Measurements from ENCODE around the gene PLCG1.

PLCG1 gene

GRCh38 chr20:41176711-41177552, 39.6 kb downstream of the PLCG1 start:
- FAIRE-seq = no peak
- no peak for TF ChIP-seq TAF1 (IDR thresholded peaks at IDR 0.05; ENCODE audit: borderline replicate concordance, low read depth, low read length)
- no peak for TF ChIP-seq POLR2AphosphoS5 (IDR thresholded peaks at IDR 0.05; ENCODE audit: low read depth, low read length)
- no peak for TF ChIP-seq POLR2A (IDR thresholded peaks at IDR 0.05; ENCODE audit: low read depth, low read length)
- DNase-seq (ENCODE audit: insufficient read length) = no peak

DNA sequence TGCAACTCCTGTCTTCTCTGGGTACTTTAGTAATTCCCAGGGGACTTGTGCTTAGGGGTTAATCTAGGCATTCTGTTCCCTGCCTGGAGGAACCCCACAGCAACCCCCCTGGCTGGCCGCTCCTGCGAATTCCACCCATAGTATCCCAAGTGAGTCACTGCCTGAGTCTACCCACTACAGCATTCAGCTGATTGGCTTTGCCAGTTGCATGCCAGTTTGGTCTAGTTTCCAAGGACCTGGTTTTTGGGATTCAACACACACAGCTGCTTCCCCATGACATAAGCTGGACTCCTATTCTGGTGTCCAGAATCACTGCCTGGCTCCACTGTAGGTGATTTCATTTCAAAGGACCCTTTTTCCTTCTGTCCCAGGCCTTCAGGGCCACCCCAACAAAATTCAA, 40.3 kb downstream of the PLCG1 start:
- no peak for FAIRE-seq

GRCh38 chr20:41178495-41178894, 41.2 kb downstream of the PLCG1 start:
- no peak for DNase-seq (ENCODE audit: insufficient read length)
- FAIRE-seq = no peak
- TF ChIP-seq POLR2AphosphoS5 (IDR thresholded peaks at IDR 0.05; ENCODE audit: low read depth, low read length) (no peak), TAF1 (IDR thresholded peaks at IDR 0.05; ENCODE audit: borderline replicate concordance, low read depth, low read length) (no peak), POLR2A (IDR thresholded peaks at IDR 0.05; ENCODE audit: low read depth, low read length) (no peak)

More for the DNA sequence above, 40.3 kb downstream of the PLCG1 start:
- DNase-seq (ENCODE audit: insufficient read length) = no peak
- TF ChIP-seq POLR2A (IDR thresholded peaks at IDR 0.05; ENCODE audit: low read depth, low read length) (no peak), TAF1 (IDR thresholded peaks at IDR 0.05; ENCODE audit: borderline replicate concordance, low read depth, low read length) (no peak), POLR2AphosphoS5 (IDR thresholded peaks at IDR 0.05; ENCODE audit: low read depth, low read length) (no peak)

GRCh38 chr20:41178904-41179432, 41.6 kb downstream of the PLCG1 start:
- DNase-seq (ENCODE audit: insufficient read length) = no peak
- TF ChIP-seq POLR2AphosphoS5 (IDR thresholded peaks at IDR 0.05; ENCODE audit: low read depth, low read length) (no peak), POLR2A (IDR thresholded peaks at IDR 0.05; ENCODE audit: low read depth, low read length) (no peak), TAF1 (IDR thresholded peaks at IDR 0.05; ENCODE audit: borderline replicate concordance, low read depth, low read length) (no peak)
- FAIRE-seq = no peak

DNA sequence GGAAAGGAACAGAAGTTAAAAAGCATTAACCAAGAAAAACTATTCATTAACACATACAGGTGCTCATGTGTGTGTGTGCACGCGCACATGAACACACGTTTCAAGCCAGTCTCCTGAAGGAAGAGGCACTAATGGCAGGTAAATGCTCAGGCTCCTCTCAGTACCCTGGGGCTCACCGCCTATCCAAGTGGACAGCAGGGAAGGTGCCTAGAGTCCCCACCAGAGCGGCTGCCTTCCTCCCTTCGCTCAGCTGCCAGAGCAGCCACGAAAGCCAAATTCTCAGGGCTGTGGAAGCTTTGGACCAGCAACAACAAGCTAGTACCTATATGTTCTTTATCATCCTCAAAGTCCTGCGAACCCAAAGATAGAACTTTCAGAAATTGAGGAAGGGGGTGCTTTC, 42.6 kb downstream of the PLCG1 start:
- TF ChIP-seq POLR2AphosphoS5 (IDR thresholded peaks at IDR 0.05; ENCODE audit: low read depth, low read length) (no peak), TAF1 (IDR thresholded peaks at IDR 0.05; ENCODE audit: borderline replicate concordance, low read depth, low read length) (no peak), POLR2A (IDR thresholded peaks at IDR 0.05; ENCODE audit: low read depth, low read length) (no peak)
- no peak for DNase-seq (ENCODE audit: insufficient read length)
- FAIRE-seq = no peak

GRCh38 chr20:41180599-41181333, 43.4 kb downstream of the PLCG1 start:
- FAIRE-seq (no peak), DNase-seq (ENCODE audit: insufficient read length) (no peak)
- TF ChIP-seq POLR2AphosphoS5 (IDR thresholded peaks at IDR 0.05; ENCODE audit: low read depth, low read length) (no peak), POLR2A (IDR thresholded peaks at IDR 0.05; ENCODE audit: low read depth, low read length) (no peak), TAF1 (IDR thresholded peaks at IDR 0.05; ENCODE audit: borderline replicate concordance, low read depth, low read length) (no peak)

DNA sequence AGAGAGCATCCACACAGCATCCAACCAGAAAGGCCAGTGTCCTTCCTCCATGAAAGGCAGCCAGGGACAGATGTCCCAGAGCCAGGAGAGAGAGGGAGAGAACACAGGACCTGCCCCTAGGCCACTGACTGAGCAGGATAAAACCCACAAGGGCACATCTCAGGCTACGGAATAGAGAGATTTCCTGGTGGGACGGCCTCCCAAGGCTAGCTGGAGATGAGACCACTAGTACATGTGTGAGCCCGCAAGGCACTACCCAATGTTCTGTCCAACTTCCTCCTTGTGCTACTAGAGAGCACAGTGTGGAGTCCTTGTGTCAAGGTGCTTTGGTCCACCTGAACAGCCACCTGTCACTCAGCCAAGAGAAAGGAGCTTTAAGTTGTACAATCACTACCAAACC, 44.2 kb downstream of the PLCG1 start:
- TF ChIP-seq TAF1 (IDR thresholded peaks at IDR 0.05; ENCODE audit: borderline replicate concordance, low read depth, low read length) = no peak
- TF ChIP-seq POLR2A (IDR thresholded peaks at IDR 0.05; ENCODE audit: low read depth, low read length) = no peak
- no peak for TF ChIP-seq POLR2AphosphoS5 (IDR thresholded peaks at IDR 0.05; ENCODE audit: low read depth, low read length)
- FAIRE-seq (no peak), DNase-seq (ENCODE audit: insufficient read length) (no peak)

GRCh38 chr20:41182296-41183212, 45.2 kb downstream of the PLCG1 start:
- no peak for DNase-seq (ENCODE audit: insufficient read length)

GRCh38 chr20:41183391-41183790, 46.0 kb downstream of the PLCG1 start:
- DNase-seq (ENCODE audit: insufficient read length) = no peak
- no peak for FAIRE-seq

More at GRCh38 chr20:41182296-41183212, 45.2 kb downstream of the PLCG1 start:
- TF ChIP-seq TAF1 (IDR thresholded peaks at IDR 0.05; ENCODE audit: borderline replicate concordance, low read depth, low read length) = no peak
- TF ChIP-seq POLR2AphosphoS5 (IDR thresholded peaks at IDR 0.05; ENCODE audit: low read depth, low read length) = no peak
- TF ChIP-seq POLR2A (IDR thresholded peaks at IDR 0.05; ENCODE audit: low read depth, low read length) = no peak
- no peak for FAIRE-seq

DNA sequence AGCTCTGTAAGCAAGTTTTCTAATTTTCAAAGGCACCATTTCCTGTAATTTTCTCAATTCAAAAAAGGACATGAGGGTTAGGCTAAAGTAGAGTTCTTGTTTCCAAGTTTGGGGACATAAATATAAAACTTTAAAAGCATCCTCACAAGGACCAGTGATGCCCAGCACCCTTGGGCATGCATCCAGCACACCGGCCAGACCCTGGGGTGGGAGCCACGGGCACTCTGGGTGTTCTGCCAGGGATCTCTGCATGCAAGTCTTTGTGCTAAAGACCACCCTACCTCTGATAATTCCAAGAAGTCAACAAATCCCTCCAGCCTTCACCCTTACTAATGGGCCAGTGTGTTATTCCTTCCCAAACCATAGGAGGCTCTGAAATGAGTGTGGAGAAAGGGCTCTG, 46.5 kb downstream of the PLCG1 start:
- FAIRE-seq (no peak), DNase-seq (ENCODE audit: insufficient read length) (no peak)
- TF ChIP-seq POLR2A (IDR thresholded peaks at IDR 0.05; ENCODE audit: low read depth, low read length) = no peak
- no peak for TF ChIP-seq TAF1 (IDR thresholded peaks at IDR 0.05; ENCODE audit: borderline replicate concordance, low read depth, low read length)
- TF ChIP-seq POLR2AphosphoS5 (IDR thresholded peaks at IDR 0.05; ENCODE audit: low read depth, low read length) = no peak

More at GRCh38 chr20:41183391-41183790, 46.0 kb downstream of the PLCG1 start:
- no peak for TF ChIP-seq POLR2AphosphoS5 (IDR thresholded peaks at IDR 0.05; ENCODE audit: low read depth, low read length)
- no peak for TF ChIP-seq TAF1 (IDR thresholded peaks at IDR 0.05; ENCODE audit: borderline replicate concordance, low read depth, low read length)
- TF ChIP-seq POLR2A (IDR thresholded peaks at IDR 0.05; ENCODE audit: low read depth, low read length) = no peak

All from GM12892 (cell line).